Epithelial cell of esophagus (primary cell): ENCODE data around the gene CNNM3.

Experiments
- DNase-seq: peaks from one replicate; pipeline ENCODE4 v3.0.0; 2010; ENCODE audit warnings: low read depth
- H3K4me3 ChIP-seq: 2 replicates; pipeline ENCODE4 v1.5.1; 2011; ENCODE audit warnings: mild to moderate bottlenecking, low read length, control low read depth
- CTCF ChIP-seq: IDR thresholded peaks from 2 replicates; pipeline ENCODE4 v1.5.1; 2011; ENCODE audit warnings: low read depth, mild to moderate bottlenecking, low read length, control low read depth, inconsistent platforms; ENCODE audit not compliant: insufficient read depth; ENCODE audit errors: missing control alignments

Gene CNNM3

GRCh38 chr2:96852667-96853066 lies 36.6 kb downstream of the CNNM3 start:
- DNase-seq: no peak
- no peak for TF ChIP-seq CTCF
- H3K4me3 ChIP-seq: no peak overlapping the region

DNA sequence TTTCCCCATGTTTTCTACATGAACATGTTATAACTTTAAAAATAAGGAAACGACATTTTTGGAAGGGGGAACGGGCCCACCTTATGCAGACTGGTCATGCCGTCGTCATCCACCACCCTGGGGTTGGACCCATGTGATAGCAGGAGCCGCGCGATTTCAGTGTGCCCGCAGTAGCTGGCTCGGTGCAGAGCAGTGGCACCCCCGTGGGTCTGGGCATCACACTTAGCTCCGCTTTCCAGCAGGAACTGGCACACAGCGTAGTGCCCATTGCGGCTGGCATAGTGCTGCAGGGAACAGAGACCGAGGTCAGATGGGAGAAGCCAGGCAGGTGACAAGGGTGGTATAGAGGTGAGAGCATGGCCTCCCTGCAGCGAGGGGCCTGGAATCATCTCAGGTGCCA lies 37.3 kb downstream of the CNNM3 start:
- TF ChIP-seq CTCF: no peak
- H3K4me3 ChIP-seq: no peak overlapping the region
- no peak for DNase-seq

DNA sequence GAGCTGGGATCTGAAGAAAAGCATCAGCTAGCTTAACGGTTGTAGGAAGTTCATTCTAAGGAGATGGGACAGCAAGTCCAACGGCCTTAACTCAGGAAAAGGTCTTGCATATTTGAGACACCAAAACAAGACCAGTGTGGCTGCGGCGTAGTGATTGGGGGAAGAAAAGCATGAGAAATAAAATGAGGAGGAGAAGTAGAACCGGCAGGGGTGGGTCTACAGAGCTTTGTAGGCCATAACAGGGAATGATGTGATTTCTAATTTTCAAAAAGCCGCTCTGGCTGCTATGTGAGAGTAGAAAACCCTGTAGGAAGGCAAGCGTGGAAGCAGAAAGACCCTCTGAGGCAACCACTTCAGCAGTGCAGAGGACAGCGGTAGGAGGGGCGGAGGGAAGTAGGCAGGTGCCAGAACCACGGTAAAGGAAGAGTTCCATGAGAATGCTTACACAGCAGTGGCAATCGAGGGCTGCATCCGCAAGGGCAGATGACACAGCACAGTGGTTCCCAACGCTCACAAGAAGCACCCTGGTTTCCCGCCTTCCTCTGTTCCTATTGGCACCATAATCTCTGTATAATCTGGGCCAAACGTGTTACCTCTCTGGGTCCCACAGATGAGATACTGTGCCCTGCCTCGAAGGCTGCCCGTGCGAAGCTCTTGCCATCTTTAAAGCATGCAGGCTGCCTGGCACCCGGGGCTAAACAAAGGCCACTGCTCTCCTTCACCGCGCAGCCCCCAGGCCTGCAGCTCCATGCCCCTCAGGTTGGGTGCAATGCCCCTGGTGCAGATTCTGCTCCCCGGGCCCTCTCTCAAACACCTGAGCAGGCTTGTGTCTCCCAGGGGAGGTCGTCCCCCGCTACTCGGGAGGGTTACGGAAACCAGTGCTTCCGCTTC lies 41.0 kb downstream of the CNNM3 start:
- DNase-seq: no peak
- peak overlapping the region; percentile 68 for H3K4me3 ChIP-seq
- no peak for TF ChIP-seq CTCF

GRCh38 chr2:96857667-96858372 lies 41.8 kb downstream of the CNNM3 start, which contains the start of gene ANKRD39:
ANKRD39 (minus strand) TSS chr2:96858016; CDS start chr2:96857987, 29 bp downstream.
- peak within 1 kb of the TSS; percentile 68 for H3K4me3 ChIP-seq
- peak; percentile 99 for DNase-seq
- TF ChIP-seq CTCF: peak; percentile 51

- no peak for TF ChIP-seq CTCF
- no peak overlapping the region for H3K4me3 ChIP-seq
Observed at GRCh38 chr2:96859099-96859649, 43.1 kb downstream of the CNNM3 start.

DNA sequence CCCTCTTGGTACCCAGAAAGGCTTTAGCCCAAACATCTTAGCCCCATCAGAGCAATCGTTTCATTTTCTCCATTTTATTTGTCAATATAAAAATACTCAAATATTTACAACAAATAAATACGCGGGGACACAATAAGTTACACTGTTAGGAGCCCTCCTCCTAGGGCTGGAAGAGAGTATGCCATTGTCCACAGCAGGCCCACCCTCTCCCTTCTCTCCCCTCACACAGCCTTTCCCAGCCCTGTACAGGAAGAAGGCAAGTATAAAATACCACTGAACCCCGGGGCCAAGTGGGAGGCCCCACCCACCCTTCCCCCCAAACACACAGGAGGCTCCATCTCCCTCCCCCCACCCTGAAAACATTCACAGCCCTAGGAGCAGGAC lies 43.6 kb downstream of the CNNM3 start:
- no peak overlapping the region for H3K4me3 ChIP-seq
- no peak for DNase-seq
- TF ChIP-seq CTCF: no peak

More at GRCh38 chr2:96859099-96859649, 43.1 kb downstream of the CNNM3 start:
- DNase-seq: no peak
